Suprapubic skin (tissue), 4 donors: ENCODE data around the gene EIPR1.

Experiments
- EP300 ChIP-seq: sonication (generic); formaldehyde crosslinking; IDR thresholded peaks from one replicate; pipeline ENCODE4 v1.6.1; 2017; ENCODE audit warnings: antibody characterized with exemption
- POLR2A ChIP-seq, 2 donors: fragments of 450-650 bp; IDR thresholded peaks; one replicate each; pipeline ENCODE4 v1.6.1; 2017; ENCODE audit warnings: antibody characterized with exemption in 2 of 2, mild to moderate bottlenecking in 2 of 2, moderate library complexity in 2 of 2
- POLR2AphosphoS5 ChIP-seq, 3 donors: sonication (generic); formaldehyde crosslinking; IDR thresholded peaks; one replicate each; pipeline ENCODE4 v1.6.1; 2017; ENCODE audit warnings: antibody characterized with exemption in 3 of 3
- TF ChIP-seq, protein P1 (sequence below), 2 donors: fragments of 200-600 bp in 1 of 2; fragments of 450-650 bp in 1 of 2; sonication (generic) in 1 of 2; IDR thresholded peaks; one replicate each; pipeline ENCODE4 v1.5.1; 2016 to 2019; ENCODE audit warnings: antibody characterized with exemption in 2 of 2, mild to moderate bottlenecking in 1 of 2, moderate library complexity in 1 of 2

DNA sequence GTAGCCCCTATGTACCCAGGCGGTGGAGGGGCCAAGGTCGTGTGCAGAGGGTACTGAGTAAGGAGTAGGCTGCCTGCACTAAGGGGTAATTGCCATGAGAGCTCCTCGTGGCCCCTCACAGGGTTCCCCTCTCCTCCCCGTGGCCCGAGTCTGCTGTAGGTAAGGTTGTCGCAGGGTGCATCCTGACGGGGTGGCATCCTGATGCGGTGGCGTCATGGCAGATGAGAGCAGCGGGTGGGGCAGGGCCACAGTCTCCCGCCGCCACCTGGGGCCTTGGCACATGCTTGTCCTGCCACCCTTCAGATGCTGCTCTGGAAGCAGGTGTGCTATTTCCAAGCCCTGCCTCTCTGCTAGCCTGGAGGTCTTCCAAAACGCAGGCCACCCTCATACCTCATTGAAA is 89.7 kb downstream of the EIPR1 start:
- TF ChIP-seq POLR2AphosphoS5 (IDR thresholded peaks at IDR 0.05) (no peak), POLR2A (IDR thresholded peaks at IDR 0.05) (no peak), EP300 (no peak)
- TF ChIP-seq, protein P1, sequence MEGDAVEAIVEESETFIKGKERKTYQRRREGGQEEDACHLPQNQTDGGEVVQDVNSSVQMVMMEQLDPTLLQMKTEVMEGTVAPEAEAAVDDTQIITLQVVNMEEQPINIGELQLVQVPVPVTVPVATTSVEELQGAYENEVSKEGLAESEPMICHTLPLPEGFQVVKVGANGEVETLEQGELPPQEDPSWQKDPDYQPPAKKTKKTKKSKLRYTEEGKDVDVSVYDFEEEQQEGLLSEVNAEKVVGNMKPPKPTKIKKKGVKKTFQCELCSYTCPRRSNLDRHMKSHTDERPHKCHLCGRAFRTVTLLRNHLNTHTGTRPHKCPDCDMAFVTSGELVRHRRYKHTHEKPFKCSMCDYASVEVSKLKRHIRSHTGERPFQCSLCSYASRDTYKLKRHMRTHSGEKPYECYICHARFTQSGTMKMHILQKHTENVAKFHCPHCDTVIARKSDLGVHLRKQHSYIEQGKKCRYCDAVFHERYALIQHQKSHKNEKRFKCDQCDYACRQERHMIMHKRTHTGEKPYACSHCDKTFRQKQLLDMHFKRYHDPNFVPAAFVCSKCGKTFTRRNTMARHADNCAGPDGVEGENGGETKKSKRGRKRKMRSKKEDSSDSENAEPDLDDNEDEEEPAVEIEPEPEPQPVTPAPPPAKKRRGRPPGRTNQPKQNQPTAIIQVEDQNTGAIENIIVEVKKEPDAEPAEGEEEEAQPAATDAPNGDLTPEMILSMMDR (IDR thresholded peaks at IDR 0.05): no peak
